Urothelium cell line (cell line): Measurements from ENCODE around the gene DAP3.
"Not testable (repeated sequence)": the region's sequence is repeated elsewhere in the genome, so short reads cannot be mapped to it uniquely, and the experiment has no call there.

Experiments used
- DNase-seq: peaks from one replicate; pipeline ENCODE4 v3.0.0; 2011; ENCODE audit warnings: low spot score, mixed read lengths
- FAIRE-seq: peaks from 2 replicates; lab custom pipeline; 2011; peaks lifted over from hg19 to GRCh38; lab: Jason Lieb, UNC

DAP3 gene

DNA sequence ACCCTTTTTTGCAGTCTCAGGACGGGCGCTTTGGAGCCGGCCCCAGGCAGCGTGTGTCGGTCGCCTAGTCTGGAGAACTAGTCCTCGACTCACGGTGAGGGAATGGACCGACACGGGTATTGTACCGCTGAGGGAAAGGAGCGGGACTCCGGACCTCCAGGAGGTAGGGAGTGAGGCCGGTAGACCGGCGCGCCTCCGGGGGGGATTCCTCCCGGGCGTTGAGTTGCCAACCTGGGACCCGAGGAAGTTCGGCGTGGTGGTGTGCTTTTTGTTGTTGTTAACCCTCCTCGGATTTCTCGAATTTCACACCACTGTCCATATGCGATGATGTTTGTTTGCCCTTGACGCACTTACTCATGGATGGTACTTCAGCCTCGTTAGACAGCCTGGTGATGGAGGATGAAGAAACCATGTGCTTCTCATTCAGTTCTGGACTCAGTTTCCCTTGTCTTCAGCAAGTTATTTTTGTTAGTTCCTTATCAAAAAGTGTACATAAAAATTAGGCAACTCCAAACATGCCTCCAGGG lies at the start of gene DAP3:
DAP3 (plus strand) TSS at position 11 of the 527 bp plus-strand sequence. CDS start 20,689 bp downstream, outside the sequence.
- FAIRE-seq: not testable (repeated sequence)
- peak; percentile 88 for DNase-seq

DNA sequence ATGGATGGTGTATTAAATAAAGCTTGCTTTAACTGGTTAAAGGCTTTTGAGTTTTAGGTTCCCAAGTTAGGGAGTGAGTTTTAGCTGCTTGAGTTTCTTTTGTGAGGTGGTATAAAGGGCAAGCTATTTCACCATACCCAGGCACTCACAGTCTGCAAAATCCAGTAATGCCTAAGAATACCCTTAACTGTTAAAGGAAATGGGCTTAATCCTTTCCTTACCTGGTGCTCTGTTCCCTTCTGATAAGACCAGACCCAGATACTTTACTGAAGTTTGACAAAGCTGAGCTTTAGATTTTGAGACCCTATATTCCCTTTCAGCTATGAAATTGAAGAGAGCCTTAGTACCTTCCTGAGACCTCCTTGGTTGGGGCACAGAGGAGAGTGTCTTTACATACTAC lies 48.5 kb upstream of the DAP3 start:
- DNase-seq (no peak), FAIRE-seq (no peak)

DNA sequence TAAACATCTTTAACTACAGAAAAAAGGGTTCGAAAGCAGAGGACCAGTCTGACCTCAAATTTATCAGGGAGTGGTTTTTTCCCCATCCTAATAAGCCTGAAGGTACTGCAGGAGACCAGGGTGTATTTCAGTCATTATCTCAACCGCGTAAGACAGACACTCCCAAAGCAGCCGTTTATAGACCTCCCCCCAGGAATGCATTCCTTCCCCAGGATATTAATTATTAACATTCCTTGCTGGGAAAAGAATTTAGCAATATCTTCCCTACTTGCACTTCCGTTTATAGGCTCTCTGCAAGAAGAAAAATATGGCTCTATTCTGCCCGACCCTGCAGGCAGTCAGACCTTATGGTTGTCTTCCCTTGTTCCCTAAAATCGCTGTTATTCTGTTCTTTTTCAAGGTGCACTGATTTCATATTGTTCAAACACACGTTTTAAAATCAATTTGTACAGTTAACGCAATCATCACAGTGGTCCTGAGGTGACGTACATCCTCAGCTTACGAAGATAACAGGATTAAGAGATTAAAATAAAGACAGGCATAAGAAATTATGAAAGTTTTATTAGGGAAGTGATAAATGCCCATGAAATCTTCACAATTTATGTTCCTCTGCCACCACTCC lies 46.2 kb upstream of the DAP3 start:
- not testable (repeated sequence) for FAIRE-seq, DNase-seq

DNA sequence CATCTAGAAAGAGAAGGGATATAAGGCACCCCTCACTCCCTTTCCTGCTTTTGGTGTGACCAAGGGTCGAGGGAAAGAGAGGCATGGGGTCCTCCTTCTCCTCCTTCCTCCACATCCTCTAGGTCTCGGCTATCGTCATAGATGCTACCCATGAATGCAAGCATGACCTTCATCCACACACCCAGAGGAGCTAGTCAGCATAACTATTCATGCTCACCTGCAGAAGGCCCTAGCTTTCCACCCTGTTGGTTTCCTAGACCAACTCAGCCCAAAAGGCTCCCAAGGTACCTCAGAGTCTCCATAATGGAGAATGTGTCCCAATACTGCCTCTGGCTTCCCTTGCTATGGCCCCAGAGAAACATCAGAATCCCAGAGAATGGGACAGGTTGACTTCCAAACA lies 45.7 kb upstream of the DAP3 start:
- DNase-seq (no peak), FAIRE-seq (no peak)

DNA sequence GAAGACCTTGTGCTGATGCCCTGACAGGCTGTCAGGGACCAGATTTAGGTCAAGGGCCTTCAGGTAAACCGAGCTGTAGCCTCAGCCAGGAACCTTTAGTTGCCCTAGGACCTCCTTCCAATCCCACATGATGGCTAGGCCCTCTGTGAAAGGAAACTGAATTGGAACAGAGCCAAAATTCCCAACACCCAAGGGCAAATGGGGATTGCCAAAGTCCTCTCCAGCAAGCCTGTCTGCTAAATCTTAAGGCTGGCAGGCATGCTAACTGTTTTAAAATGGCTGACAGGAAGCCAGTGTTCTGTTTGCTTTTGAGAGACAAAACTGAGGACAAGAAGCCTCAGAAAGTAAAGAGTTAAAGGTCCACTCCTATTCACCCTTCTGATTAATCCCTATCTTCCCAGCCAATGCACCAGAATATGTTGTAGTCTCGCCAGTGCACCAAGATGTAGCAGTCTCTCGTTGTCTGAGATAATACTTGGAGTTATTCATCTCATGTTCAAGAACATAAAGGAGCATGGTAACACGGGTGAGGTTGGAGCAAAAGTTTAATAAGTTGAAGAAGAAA lies 43.8 kb upstream of the DAP3 start:
- no peak for DNase-seq
- FAIRE-seq: no peak

DNA sequence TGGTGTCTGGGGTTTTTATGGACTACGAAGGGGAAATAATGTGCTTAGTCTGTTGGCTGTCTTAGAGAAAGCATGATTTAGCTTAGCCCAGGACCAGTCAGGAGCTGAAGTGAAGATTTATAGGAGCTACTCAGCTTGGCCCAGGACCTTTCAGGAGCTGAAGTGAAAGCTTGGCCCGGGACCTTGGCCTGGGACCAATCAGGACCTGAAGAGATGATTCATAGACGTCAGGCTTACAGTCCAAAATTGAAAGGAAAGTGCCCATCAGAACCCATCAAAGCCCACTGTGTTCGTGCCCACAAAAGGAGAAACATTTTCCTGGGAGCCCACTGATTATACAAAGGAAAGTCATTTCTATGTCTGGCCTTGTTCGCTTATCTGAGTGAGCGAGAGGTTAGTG lies 43.2 kb upstream of the DAP3 start:
- DNase-seq (no peak), FAIRE-seq (no peak)

DNA sequence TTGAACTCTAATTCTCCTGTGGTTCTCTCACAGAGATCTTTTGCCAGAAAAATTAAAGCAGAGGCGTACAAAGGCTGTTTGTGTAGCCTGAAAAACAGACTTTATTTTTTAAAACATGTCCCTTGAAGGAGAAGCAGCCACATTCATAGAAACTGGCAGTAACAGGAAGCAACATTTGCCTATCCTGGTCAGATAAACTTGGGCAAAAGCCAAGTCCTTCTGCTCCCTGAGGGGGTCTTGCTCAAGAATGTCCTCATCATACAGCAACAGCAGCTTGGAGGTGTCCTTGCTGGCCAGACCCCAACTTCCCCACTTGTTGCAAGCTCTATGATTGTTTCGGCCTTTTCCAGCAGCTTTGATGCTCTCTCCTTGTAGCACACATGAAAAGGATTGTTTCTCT lies 42.6 kb upstream of the DAP3 start:
- DNase-seq (no peak), FAIRE-seq (no peak)

DNA sequence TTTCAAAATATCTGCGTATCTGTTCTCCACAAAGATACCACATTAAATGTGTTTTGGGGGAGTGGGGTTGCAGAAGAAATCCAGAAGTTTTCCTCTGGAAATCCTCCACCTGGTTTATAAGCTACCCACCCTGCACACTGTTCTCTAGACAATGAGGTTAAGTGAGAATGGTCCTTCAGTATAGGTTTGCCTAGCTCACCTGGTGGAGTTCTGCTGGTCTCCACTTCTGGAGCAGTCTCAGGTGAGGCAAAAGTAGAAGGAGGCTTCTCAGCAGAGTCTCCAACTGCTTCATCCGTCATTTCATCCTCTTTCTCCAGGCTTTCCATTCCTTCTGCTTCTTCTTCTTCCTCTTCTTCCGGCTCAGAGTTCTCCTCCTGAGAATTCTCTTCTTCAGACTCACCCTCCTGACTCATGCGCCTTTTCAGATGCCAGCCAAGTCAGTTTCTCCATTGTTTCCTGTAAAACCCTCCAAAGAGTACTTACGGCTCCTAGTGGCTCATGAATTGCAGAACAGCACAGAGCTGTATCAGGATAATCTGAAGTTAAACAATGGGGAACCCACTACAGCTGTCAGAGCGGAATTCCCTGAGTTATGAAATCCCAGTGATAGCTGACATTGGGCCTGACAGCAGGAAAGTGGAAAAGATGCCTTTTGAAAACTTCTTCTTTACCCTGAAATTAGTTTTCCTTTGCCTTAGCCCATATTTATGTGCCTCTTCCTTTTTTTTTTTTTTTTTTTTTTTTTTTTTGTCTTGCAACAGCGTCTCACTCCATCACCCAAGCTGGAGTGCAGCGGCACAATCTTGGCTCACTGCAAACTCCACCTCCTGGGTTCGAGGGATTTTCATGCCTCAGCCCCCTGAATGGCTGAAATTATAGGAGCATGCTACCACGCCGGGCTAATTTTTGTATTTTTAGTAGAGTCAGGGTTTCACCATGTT lies 40.4 kb upstream of the DAP3 start:
- no peak for FAIRE-seq
- DNase-seq: peak; percentile 71

DNA sequence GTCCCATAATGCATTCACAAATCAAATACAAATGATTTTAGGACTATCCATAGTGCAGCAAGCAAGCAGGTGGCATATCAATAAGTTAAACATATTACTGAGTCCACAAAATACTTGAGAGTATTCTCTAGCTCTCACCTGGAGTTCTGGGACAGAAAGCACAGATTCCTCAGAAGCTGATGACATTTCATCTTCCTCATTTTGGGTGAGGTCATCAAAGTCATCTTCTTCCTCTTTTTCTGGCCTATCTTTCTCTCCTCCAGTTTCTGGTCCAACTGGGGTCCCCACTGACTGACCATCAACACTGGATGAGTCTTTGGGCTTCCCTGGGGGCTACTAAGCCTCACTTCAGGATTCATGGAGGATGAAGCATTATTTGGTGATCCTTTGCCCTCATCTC lies 39.2 kb upstream of the DAP3 start:
- FAIRE-seq: no peak
- DNase-seq: no peak

DNA sequence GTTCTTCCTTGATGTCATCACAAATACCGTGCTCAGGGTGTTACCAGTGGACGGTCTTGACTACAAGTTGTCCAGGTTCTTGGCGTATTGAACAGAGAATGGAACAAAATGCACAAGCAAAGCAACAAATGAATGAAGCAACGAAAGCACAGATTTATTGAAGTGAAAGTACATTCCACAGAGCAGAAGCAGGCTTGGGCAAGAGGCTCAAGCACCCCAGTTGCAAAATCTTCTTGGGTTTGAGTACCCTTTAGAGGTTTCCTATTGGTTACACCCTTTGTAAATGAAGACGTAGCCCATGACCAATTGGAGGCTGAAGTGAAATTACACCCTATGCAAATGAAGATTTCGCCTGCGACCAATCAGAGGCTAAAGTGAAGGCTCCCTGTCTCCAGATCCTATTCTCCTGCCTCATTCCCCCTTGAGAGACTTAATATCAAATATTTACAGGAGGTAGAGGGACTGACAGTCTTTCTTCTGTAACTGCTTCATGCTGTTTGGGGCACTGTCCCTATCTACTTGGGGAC lies 38.6 kb upstream of the DAP3 start:
- FAIRE-seq: no peak
- DNase-seq: no peak

DNA sequence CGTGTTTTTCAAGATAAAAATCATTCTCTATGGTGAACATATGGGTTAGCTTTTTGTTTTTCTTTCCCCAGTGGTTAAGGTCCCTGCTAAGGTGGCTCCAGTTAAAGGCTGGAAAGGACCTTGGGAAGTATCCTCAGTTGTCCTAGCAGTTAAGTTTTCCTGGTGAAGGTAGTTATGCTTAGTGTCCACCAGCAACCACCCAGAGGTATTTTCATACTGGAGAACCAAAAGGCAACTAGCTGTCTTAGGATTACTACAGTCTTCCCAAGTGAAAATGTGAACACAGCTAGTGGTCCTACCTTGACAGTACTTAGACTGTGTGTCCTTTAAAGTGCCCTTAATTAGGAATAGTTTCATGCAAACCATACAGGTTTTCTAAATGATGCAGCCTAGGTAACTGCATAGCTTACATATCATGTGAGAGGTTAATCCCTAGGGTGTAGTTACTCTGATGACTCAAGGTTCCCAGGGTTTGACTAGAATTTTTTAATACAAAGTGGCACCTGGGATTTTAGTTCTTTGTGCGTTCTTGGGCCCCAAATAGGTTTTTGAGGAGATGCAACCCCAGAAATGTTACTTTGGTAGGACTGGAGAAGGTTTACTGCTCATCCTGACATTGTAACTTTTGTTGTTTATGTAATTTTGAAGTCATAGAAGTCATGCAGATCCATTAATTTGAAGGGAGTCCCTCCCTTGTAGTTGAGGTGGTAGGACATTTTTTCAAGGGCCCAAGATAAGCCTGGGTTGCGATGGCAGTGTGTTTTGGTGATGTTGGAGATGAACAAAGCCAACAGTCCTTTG lies 36.8 kb upstream of the DAP3 start:
- peak; percentile 37 for DNase-seq
- no peak for FAIRE-seq

DNA sequence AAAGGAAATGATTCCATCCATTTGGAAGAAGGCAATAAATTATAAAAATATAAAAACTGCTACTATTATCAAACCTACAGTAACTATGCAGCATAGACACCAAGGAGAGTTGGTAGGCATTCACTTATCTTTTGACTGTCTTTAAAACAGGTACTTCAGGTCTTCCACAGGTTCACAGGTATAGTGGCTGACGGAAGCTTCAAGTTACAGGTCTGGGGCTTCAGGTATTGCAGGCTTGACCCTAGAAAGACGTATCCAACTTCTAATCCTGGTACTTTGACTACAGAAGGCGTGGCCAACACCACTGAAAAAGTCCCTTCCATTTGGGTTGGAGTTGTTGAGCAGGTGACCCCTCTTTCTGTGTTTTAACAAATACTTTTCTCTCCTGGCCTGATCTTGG lies 35.9 kb upstream of the DAP3 start:
- DNase-seq (no peak), FAIRE-seq (no peak)

DNA sequence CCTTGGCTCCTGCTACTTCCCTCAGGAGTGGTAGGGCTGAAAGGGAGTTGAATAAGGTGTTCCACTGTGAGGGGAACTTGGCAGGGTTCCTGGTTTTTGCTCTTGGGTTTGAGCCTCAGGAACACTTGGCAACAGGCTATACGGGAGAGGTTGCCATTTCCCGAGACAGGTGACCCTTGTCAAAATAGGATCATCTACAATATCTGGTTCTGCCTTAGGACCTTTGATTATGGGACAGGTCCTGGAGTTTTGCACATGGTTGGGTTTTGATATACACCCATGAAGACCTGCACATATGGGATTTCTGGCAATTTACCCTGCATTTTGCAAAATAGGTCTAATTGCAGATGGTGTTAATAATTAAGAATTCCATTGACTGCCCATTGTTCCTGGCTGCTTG lies 31.4 kb upstream of the DAP3 start:
- no peak for FAIRE-seq
- no peak for DNase-seq

DNA sequence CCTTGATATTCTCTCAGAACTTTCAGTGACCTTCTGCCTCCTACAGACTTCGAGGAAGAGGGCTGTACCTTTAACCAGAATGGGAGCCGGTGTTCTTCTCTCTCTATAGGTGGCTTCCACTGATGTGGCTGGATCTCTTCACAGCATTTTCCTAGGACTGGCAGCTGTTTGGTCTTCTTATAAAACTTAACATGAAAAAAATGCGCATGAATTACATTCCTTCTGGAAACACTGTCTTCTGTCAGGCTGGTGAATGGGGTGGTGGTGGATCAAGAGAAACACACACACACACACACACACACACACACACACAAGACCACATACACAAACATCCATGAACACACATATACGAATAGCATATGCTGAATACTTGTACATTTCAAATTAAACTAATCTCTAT lies 27.7 kb upstream of the DAP3 start:
- FAIRE-seq, DNase-seq: not testable (repeated sequence)

DNA sequence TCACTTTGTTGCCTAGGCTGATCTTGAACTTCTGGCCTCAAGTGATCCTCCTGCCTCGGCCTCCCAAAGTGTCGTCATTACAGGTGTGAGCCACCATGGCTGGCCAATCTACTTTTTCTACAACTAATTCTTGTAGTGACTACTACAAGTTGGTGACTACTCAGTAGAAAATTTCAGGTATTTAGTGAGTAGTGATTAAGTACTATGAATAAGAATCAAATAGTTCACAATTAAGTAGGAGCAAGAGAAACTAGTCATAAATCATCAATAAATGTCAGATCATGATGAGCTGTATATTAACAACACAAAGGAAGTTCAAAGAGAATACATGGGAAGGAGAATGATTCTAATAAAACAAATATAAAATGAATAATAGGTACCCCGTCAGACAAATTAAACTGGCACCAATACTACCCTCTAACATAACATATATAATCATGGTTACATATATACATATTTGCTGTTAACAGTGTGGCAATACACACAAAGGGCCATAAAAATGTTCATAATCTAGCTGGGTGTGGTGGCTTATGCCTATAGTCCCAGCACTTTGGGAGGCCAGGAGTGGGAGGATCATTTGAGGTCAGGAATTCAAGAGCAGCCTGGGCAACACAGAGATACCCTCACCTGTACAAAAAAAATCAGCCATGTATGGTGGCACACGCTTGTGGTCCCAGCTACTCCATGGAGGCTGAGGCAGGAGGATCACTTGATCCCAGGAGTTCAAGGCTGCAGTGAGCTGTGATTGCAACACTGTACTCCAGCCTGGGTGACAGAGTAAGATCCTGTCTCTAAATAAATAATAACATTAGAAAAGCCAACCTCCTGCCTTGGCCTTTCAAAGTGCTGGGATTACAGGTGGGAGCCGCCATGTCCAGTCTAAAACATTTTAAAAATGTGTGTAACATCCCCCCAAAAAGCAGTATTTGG lies 19.4 kb upstream of the DAP3 start:
- FAIRE-seq (no peak), DNase-seq (no peak)

DNA sequence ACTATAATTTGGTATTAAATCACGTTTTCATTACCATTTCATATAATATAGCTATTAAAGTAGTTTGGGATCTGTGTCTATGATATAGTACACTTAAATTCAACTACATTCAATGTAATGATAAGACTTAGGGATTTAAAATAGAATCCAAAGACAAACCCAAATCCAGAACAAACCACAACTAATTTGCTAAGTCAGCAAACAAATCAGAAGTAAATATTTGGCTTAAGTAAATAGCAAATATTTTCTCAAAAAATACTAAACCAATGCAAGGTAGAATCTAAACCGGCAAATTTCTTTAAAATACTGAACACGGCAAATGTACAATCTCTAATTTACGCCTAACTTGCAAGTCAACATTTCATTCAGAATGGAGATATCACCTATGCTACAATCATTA lies 17.1 kb upstream of the DAP3 start:
- DNase-seq (no peak), FAIRE-seq (no peak)

DNA sequence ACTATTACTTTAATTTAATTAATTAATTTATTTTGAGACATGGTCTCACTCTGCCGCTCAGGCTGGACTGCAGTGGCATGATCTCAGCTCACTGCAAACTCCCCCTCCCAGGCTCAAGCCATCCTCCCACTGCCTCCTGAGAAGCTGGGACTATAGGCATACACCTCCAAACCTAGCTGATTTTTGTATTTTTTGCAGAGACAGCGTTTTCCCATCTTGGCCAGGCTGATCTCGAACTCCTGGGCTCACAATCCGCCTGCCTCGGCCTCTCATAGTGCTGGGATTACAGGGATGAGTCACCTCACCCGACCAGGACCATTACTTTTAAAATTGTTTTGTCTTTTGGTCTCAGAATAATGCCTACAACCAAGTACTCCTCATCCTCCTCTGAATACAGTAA lies 15.9 kb upstream of the DAP3 start:
- DNase-seq: no peak
- no peak for FAIRE-seq

DNA sequence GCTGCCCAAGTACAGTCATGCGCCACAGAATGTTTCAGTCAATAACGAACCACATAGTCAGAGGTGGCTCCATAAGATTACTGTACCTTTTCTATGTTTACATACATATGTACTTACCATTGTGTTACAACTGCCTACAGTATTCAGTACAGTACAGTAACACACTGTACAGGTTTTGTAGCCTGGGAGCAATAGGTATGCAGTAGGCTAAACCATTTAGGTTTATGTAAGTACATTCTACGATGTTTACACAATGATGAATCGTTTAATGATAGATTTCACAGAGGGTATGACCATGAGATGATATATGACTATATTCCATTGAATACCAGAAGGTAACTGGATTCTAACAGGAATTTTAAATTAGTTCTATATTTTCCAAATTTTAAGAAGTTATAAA lies 10.9 kb upstream of the DAP3 start:
- peak; percentile 46 for FAIRE-seq
- no peak for DNase-seq

DNA sequence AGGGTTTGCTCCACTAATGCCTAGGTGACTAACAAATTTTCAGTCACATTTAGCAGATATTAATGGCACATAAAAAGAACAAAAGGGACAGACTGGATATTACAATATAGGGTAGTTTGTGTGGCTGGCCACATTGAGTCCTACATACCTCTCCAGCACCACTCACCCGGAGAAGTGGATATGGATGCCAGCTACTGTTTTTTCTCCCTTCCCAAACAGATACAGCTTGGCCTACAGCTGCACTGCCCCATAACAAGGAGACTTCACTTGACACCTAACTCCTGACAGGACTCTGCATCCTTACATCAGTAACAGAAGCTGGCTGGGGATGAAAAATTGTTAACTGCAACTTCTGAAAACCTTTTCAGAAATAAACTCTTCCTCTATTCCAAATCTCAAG lies 9.9 kb upstream of the DAP3 start:
- not testable (repeated sequence) for DNase-seq, FAIRE-seq

DNA sequence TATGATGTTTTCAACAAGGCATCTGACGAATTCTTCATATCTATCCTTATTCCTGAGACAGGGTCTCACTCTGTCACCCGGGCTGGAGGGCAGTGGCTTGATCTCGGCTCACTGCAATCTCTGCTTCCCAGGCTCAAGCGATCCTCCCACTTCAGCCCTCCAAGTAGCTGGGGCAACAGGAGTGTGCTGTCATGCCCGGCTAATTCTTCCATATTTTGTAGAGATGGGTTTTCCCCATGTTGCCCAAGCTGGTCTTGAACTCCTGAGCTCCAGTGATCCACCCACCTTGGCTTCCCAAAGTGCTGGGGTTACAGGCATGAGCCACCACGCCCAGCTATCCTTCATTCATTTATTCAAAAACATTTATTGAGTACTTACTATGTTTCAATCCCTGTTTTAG lies 8.4 kb upstream of the DAP3 start:
- DNase-seq: no peak
- no peak for FAIRE-seq
